Lower leg skin (tissue), 3 donors: Measurements from ENCODE around the gene TRAPPC4.

Experiments
- POLR2A ChIP-seq, 2 donors: fragments of 450-650 bp; IDR thresholded peaks; one replicate each; pipeline ENCODE4 v1.6.1; 2016 to 2017; ENCODE audit warnings: antibody characterized with exemption in 2 of 2, mild to moderate bottlenecking in 1 of 2, moderate library complexity in 1 of 2
- TF ChIP-seq, protein P1 (sequence below), 3 donors: fragments of 450-650 bp; IDR thresholded peaks; one replicate each; pipeline ENCODE4 v1.5.1; 2016; ENCODE audit warnings: antibody characterized with exemption in 3 of 3, mild to moderate bottlenecking in 3 of 3, moderate library complexity in 2 of 3

DNA sequence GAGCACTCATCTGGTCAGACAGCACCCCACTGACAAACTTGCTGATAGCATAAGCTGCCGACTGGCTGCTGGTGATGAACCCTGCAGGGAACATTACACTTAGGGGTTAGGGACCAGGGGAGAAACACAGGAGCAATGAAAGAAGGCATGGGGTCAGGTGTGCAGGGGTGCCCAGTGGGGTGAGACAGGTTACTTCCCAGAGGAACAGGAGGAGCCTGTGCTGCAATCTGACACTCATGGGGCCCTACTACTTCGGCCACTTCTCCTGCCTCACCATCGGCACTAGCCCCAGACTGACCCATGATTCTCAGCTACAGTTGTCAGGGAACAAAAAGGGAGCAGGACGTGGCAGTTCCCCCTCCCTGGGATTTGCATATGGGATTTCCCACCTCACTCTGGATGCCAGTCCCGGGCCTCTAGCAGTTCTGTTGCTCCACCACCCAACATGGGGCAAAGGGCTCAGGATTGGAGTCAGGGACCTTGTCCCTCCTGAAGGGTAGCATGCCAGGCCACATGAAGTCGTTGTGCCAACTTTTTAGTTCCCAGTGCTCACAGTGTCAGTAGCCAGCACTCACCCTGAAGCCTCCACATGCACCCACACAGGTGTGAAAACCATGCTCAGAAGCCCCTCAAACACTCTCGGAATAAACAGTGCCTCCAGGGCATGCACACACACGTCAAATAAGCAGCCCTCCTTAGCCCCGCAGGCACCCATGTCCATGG lies 9.9 kb downstream of the TRAPPC4 start:
- no peak for TF ChIP-seq POLR2A (IDR thresholded peaks at IDR 0.05)
- TF ChIP-seq, protein P1, sequence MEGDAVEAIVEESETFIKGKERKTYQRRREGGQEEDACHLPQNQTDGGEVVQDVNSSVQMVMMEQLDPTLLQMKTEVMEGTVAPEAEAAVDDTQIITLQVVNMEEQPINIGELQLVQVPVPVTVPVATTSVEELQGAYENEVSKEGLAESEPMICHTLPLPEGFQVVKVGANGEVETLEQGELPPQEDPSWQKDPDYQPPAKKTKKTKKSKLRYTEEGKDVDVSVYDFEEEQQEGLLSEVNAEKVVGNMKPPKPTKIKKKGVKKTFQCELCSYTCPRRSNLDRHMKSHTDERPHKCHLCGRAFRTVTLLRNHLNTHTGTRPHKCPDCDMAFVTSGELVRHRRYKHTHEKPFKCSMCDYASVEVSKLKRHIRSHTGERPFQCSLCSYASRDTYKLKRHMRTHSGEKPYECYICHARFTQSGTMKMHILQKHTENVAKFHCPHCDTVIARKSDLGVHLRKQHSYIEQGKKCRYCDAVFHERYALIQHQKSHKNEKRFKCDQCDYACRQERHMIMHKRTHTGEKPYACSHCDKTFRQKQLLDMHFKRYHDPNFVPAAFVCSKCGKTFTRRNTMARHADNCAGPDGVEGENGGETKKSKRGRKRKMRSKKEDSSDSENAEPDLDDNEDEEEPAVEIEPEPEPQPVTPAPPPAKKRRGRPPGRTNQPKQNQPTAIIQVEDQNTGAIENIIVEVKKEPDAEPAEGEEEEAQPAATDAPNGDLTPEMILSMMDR (IDR thresholded peaks at IDR 0.05) = no peak
